NB4 (cell line): ENCODE data around the gene KIRREL3.

Experiments
- DNase-seq: peaks from one replicate; pipeline ENCODE4 v3.0.0; 2010; ENCODE audit warnings: low read depth
- H3K4me3 ChIP-seq: one replicate; pipeline ENCODE4 v1.5.1; 2011; ENCODE audit warnings: mild to moderate bottlenecking, low read depth, low read length, moderate library complexity
- MYC ChIP-seq: IDR thresholded peaks from 2 replicates; pipeline ENCODE4 v1.6.1; 2011; ENCODE audit warnings: low read depth, low read length
- POLR2A ChIP-seq: IDR thresholded peaks from 2 replicates; pipeline ENCODE4 v1.6.1; 2011; ENCODE audit warnings: mild to moderate bottlenecking; ENCODE audit not compliant: insufficient read length; ENCODE audit errors: extremely low read depth
- TF ChIP-seq, protein P1 (sequence below): IDR thresholded peaks from 2 replicates; pipeline ENCODE4 v1.6.1; 2011; ENCODE audit warnings: low read depth, low read length
- TF ChIP-seq, protein P2 (sequence below): IDR thresholded peaks from one replicate; pipeline ENCODE4 v1.5.1; 2012; ENCODE audit warnings: low read depth, low read length

Gene KIRREL3

DNA sequence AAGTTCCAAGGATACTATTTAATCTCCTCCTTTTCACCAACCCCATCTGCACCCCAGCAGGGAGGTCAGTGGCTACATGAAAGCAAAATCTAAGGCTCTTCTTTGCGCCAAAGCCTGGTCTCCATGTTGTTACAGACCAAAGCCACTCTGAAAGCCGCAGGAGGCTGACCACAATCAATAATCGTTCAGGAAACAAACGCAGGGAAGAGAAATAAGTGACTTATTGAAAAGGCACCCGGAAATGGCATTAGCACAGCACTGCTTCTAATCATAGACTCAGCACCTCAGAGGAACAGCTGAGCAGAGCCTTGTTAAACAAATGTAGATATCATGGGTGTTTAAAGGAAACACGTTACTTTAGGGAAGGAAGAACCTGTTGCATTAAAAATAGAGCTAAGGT is 183.9 kb downstream of the KIRREL3 start:
- no peak overlapping the region for H3K4me3 ChIP-seq
- DNase-seq: peak; percentile 23
- TF ChIP-seq, protein P1, sequence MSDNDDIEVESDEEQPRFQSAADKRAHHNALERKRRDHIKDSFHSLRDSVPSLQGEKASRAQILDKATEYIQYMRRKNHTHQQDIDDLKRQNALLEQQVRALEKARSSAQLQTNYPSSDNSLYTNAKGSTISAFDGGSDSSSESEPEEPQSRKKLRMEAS: no peak
- TF ChIP-seq MYC: no peak
- no peak for TF ChIP-seq POLR2A
- TF ChIP-seq, protein P2, sequence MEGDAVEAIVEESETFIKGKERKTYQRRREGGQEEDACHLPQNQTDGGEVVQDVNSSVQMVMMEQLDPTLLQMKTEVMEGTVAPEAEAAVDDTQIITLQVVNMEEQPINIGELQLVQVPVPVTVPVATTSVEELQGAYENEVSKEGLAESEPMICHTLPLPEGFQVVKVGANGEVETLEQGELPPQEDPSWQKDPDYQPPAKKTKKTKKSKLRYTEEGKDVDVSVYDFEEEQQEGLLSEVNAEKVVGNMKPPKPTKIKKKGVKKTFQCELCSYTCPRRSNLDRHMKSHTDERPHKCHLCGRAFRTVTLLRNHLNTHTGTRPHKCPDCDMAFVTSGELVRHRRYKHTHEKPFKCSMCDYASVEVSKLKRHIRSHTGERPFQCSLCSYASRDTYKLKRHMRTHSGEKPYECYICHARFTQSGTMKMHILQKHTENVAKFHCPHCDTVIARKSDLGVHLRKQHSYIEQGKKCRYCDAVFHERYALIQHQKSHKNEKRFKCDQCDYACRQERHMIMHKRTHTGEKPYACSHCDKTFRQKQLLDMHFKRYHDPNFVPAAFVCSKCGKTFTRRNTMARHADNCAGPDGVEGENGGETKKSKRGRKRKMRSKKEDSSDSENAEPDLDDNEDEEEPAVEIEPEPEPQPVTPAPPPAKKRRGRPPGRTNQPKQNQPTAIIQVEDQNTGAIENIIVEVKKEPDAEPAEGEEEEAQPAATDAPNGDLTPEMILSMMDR: no peak

DNA sequence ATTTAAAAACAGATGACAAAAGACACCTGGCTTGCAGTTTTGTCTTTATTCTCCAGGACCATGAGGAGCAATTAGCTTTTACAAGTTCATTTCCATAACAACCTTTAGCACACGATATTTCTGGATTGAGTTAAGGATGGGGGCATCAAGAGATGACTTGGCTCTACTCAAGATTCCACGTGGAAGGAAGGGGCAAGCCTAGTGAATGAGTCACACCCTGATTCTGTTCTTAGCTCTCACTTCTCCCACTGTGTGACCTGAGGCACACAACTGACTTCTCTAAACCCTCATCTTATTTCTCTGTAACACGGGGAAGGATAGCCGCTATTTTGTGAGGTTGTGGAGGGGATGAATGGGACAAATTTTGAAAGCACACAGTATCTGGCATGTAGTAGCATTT is 185.5 kb downstream of the KIRREL3 start:
- DNase-seq: no peak

DNA sequence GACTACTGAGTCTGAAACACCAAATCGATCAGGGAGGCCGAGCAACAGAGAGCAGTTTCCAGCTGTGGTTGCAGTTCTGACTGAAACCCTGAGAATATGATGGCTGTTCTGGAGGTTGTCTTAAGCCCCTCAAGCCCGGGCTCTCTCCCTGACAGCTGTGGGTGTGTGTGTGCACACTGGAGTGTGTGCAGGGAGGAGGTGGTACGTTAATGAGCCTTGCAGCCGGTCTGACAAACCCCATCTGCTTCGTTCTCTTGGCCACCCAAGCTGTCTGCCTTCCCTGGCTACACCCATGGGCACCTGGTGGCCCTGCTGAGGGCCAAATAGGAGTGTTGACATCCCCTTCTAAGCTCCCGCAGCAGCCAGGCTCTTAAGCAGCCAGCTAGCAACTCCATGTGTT is 189.8 kb downstream of the KIRREL3 start:
- TF ChIP-seq POLR2A: no peak
- TF ChIP-seq, protein P2: no peak
- TF ChIP-seq MYC: no peak
- TF ChIP-seq, protein P1: no peak
- DNase-seq: no peak
- H3K4me3 ChIP-seq: no peak overlapping the region

More for the DNA sequence above, 185.5 kb downstream of the KIRREL3 start:
- H3K4me3 ChIP-seq: no peak overlapping the region
- TF ChIP-seq, protein P1: no peak
- TF ChIP-seq POLR2A (no peak), MYC (no peak)
- TF ChIP-seq, protein P2: no peak

DNA sequence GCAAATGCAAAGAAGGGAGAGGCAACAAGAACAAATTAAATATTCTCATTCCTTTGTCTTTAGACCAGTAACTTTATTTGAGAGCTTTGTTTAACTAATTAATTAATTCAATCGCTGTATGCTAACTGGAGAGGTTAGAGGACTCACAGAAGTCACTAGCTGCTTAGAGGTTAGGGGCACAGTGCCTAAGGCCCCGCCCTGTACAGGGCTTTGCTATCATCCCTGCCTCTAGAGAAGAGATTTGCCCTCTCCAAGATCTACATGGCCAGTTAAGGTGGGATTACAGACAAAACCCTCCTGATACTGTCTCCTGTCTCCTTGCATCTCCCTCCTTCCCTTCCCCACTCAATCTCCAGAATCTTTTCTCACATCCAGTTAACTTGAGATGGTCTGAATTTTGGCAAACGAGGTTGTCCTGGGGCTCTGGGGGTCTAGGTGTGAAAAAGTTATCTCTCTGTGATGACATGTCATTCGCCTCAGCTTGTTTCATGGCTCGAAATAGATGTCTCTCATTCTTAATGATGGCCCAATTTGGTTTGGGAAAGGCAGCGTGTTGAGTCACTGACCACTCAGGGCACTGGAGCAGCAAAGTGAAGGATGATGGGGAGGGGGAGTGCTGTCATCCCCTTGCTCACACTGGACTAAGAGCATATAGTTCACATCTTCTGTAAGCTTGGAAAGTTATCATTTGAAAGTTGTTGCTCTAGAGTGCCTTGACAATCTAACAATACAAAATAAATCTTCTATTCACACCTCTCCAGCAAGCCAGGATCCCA is 190.9 kb downstream of the KIRREL3 start:
- DNase-seq: no peak
- no peak for TF ChIP-seq MYC
- TF ChIP-seq, protein P2: no peak
- no peak for TF ChIP-seq POLR2A
- TF ChIP-seq, protein P1: no peak
- H3K4me3 ChIP-seq: no peak overlapping the region

DNA sequence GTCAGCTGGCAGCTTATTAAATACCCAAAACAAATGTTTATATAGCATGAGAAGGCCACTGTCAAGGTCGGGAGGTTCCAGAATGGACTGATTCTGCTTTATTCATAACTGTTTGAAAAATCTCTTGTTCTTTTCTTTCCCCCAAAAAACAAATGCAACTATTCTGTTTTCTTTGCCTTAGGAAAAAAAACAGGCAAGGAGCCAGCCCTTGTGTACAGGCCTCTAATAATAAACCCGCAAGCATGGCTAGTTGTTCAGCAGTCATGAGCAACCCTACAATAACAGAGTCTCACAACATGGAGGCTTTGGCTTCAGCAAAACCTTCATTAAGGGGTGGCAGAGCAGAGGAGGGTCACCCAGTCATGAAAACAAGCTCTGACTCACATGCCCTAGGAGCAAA is 191.7 kb downstream of the KIRREL3 start:
- no peak overlapping the region for H3K4me3 ChIP-seq
- no peak for TF ChIP-seq POLR2A
- no peak for TF ChIP-seq MYC
- TF ChIP-seq, protein P1: no peak
- TF ChIP-seq, protein P2: no peak
- no peak for DNase-seq
